HepG2 (cell line): Measurements from ENCODE around the gene HACD1. TPM values are rescaled to one million over a fixed set of nuclear protein-coding genes. Genes with fewer than 3 reads are reported as not detected.

Source experiments
- ATAD3A ChIP-seq: sonication (generic); formaldehyde crosslinking; IDR thresholded peaks from 2 replicates; pipeline ENCODE4 v1.4.0; 2020; ENCODE audit warnings: missing genetic modification reagents
- CCAR2 ChIP-seq: fragments of 200-400 bp; formaldehyde crosslinking; optimal IDR thresholded peaks from 2 replicates; pipeline ENCODE3; 2018; ENCODE audit warnings: low read depth, mild to moderate bottlenecking, low read length, moderate library complexity
- CCDC6 ChIP-seq: sonication (generic); formaldehyde crosslinking; IDR thresholded peaks from 2 replicates; pipeline ENCODE4 v1.8.1; 2022; ENCODE audit warnings: mild to moderate bottlenecking, missing genetic modification reagents, moderate library complexity
- CEBPG ChIP-seq: IDR thresholded peaks from 2 replicates; pipeline ENCODE4 v1.6.1; 2016
- ELK4 ChIP-seq: sonication (generic); formaldehyde crosslinking; IDR thresholded peaks from 2 replicates; pipeline ENCODE4 v1.9.0; 2021; ENCODE audit warnings: missing genetic modification reagents, borderline replicate concordance
- KDM4B ChIP-seq: sonication (generic); formaldehyde crosslinking; IDR thresholded peaks from 2 replicates; pipeline ENCODE4 v1.4.0; 2020; ENCODE audit warnings: missing genetic modification reagents
- NFE2 ChIP-seq: sonication (generic); formaldehyde crosslinking; IDR thresholded peaks from 2 replicates; pipeline ENCODE4 v1.4.0; 2020; ENCODE audit warnings: missing genetic modification reagents
- RBM22 ChIP-seq: fragments of 200-400 bp; formaldehyde crosslinking; optimal IDR thresholded peaks from 2 replicates; pipeline ENCODE3; 2017; ENCODE audit warnings: mild to moderate bottlenecking, low read length, moderate library complexity
- SMYD3 ChIP-seq: sonication (generic); formaldehyde crosslinking; IDR thresholded peaks from 2 replicates; pipeline ENCODE4 v1.8.1; 2023; ENCODE audit warnings: mild to moderate bottlenecking, missing genetic modification reagents
- THAP11 ChIP-seq: IDR thresholded peaks from 2 replicates; pipeline ENCODE4 v1.6.1; 2016; ENCODE audit warnings: missing biosample characterization, missing genetic modification reagents
- ZFYVE20 ChIP-seq: sonication (generic); formaldehyde crosslinking; IDR thresholded peaks from 2 replicates; pipeline ENCODE4 v1.8.0; 2023; ENCODE audit warnings: low read depth, mild to moderate bottlenecking, moderate library complexity, missing genetic modification reagents, borderline replicate concordance
- ZNF224 ChIP-seq: sonication (generic); formaldehyde crosslinking; IDR thresholded peaks from 2 replicates; pipeline ENCODE4 v1.5.0; 2020; ENCODE audit warnings: mild to moderate bottlenecking, missing genetic modification reagents
- ZNF644 ChIP-seq: IDR thresholded peaks from 2 replicates; pipeline ENCODE4 v1.6.1; 2016; ENCODE audit warnings: low read depth
- ZNF660 ChIP-seq: sonication (generic); formaldehyde crosslinking; IDR thresholded peaks from 2 replicates; pipeline ENCODE4 v1.5.1; 2020; ENCODE audit warnings: mild to moderate bottlenecking, low read depth, missing genetic modification reagents, borderline replicate concordance
- ZNF713 ChIP-seq: sonication (generic); formaldehyde crosslinking; IDR thresholded peaks from 2 replicates; pipeline ENCODE4 v1.4.0; 2020; ENCODE audit warnings: mild to moderate bottlenecking, missing genetic modification reagents
- ZNF784 ChIP-seq: sonication (generic); formaldehyde crosslinking; IDR thresholded peaks from 2 replicates; pipeline ENCODE4 v1.5.1; 2020; ENCODE audit warnings: missing genetic modification reagents, mild to moderate bottlenecking, borderline replicate concordance
- polyA plus RNA-seq, 8 experiments: library from polyadenylated mRNA; depleted of rRNA in 3 of 8; stranded (reverse) in 7 of 8; unstranded in 1 of 8; fragments of >200 nt; fragmentation: Illumina TruSeq in 4 of 8; extraction: Trizol in 4 of 8; gene quantifications; 2 replicates each; pipeline versions ENCODE4 v1.2.1 to v1.2.3, GENCODE V29; 2011 to 2016; ENCODE audit warnings: low read depth in 4 of 8, missing spikeins in 1 of 8, mixed read lengths in 1 of 8; ENCODE audit not compliant: insufficient read depth in 1 of 8
- total RNA-seq, 5 experiments: library from RNA; depleted of rRNA; stranded (reverse); fragments of >200 nt; fragmentation: Illumina TruSeq; extraction: Trizol; gene quantifications; 2 replicates each; pipeline ENCODE4 v1.2.3, GENCODE V29; 2016; ENCODE audit warnings: low read depth in 1 of 5
- TF ChIP-seq, protein P1 (sequence below): sonication (generic); formaldehyde crosslinking; conservative IDR thresholded peaks from 2 replicates; pipeline ENCODE4 v1.8.0; 2022; ENCODE audit warnings: missing genetic modification reagents
- TF ChIP-seq, protein P2 (sequence below): sonication (generic); formaldehyde crosslinking; IDR thresholded peaks from 2 replicates; pipeline ENCODE4 v1.5.1; 2020; ENCODE audit warnings: missing genetic modification reagents, mild to moderate bottlenecking, borderline replicate concordance
- TF ChIP-seq, protein P3 (sequence below): sonication (generic); formaldehyde crosslinking; IDR thresholded peaks from 2 replicates; pipeline ENCODE4 v1.5.0; 2020; ENCODE audit warnings: mild to moderate bottlenecking, missing genetic modification reagents, moderate library complexity
- TF ChIP-seq, protein P4 (sequence below): sonication (generic); IDR thresholded peaks from 2 replicates; pipeline ENCODE4 v1.6.1; 2016; ENCODE audit warnings: low read depth, borderline replicate concordance

HACD1 gene
- total and polyA plus RNA-seq, 2 of the 13 experiments (the other 11 are each of a cell fraction or from before 2014, with no cell fraction given): 43.4 to 47.6 TPM

DNA sequence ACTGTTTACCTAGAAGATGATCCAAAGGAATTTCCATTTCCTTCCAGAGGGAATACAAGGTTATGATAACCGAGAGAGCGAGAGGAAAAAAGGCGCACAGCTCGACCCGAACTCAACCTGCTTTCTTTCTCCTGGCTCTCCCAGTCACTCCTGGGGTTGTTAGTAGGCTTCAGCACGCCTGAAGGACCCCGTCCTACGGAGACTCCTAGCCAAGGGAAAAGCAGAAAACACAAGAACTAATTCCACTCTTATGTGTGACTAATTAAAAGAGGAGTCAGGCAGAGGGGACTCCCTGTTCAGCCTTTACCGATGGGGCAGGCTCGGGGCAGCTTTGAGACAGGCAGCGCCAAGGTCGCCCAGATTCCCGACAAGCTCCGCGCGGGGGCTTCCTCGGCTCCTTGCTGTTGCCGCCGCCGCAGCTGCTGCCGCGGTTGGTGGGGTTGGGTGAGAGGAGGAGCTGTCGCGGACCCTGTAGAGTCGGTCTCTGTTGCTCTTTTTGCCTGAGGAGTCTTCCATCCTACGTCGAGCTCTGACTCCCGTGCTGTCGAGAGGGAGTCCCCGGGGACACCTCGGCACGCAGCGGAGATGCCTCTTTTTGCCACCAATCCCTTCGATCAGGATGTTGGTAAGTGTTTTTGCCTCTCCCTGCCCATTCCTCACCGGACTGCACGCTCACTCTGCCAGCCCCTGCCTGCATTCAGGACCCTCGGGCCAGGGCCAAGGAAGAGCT, 26.7 kb upstream of the HACD1 start, which contains the start of gene STAM (continued):
- TF ChIP-seq ZNF660 (CRISPR knock-in tag) (0 out of 2 replicates have a peak, but pooled peaks have one; percentile 13), ZNF713 (no peak), ZNF644 (CRISPR knock-in tag) (no peak), ZFYVE20 (CRISPR knock-in tag) (no peak), SMYD3 (CRISPR knock-in tag) (no peak), ZNF224 (CRISPR knock-in tag) (peak; percentile 19; the same call in 1 of the 2 replicates), ZNF784 (CRISPR knock-in tag) (no peak), KDM4B (no peak), RBM22 (no peak), CCAR2 (no peak), CCDC6 (CRISPR knock-in tag) (no peak), NFE2 (no peak), ATAD3A (CRISPR knock-in tag) (no peak), ELK4 (CRISPR knock-in tag) (no peak), CEBPG (CRISPR knock-in tag) (no peak), THAP11 (peak; percentile 85)
- TF ChIP-seq, protein P1, sequence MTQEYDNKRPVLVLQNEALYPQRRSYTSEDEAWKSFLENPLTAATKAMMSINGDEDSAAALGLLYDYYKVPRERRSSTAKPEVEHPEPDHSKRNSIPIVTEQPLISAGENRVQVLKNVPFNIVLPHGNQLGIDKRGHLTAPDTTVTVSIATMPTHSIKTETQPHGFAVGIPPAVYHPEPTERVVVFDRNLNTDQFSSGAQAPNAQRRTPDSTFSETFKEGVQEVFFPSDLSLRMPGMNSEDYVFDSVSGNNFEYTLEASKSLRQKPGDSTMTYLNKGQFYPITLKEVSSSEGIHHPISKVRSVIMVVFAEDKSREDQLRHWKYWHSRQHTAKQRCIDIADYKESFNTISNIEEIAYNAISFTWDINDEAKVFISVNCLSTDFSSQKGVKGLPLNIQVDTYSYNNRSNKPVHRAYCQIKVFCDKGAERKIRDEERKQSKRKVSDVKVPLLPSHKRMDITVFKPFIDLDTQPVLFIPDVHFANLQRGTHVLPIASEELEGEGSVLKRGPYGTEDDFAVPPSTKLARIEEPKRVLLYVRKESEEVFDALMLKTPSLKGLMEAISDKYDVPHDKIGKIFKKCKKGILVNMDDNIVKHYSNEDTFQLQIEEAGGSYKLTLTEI (CRISPR knock-in tag): no peak
- TF ChIP-seq, protein P2, sequence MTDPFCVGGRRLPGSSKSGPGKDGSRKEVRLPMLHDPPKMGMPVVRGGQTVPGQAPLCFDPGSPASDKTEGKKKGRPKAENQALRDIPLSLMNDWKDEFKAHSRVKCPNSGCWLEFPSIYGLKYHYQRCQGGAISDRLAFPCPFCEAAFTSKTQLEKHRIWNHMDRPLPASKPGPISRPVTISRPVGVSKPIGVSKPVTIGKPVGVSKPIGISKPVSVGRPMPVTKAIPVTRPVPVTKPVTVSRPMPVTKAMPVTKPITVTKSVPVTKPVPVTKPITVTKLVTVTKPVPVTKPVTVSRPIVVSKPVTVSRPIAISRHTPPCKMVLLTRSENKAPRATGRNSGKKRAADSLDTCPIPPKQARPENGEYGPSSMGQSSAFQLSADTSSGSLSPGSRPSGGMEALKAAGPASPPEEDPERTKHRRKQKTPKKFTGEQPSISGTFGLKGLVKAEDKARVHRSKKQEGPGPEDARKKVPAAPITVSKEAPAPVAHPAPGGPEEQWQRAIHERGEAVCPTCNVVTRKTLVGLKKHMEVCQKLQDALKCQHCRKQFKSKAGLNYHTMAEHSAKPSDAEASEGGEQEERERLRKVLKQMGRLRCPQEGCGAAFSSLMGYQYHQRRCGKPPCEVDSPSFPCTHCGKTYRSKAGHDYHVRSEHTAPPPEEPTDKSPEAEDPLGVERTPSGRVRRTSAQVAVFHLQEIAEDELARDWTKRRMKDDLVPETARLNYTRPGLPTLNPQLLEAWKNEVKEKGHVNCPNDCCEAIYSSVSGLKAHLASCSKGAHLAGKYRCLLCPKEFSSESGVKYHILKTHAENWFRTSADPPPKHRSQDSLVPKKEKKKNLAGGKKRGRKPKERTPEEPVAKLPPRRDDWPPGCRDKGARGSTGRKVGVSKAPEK (CRISPR knock-in tag): no peak
- TF ChIP-seq, protein P3, sequence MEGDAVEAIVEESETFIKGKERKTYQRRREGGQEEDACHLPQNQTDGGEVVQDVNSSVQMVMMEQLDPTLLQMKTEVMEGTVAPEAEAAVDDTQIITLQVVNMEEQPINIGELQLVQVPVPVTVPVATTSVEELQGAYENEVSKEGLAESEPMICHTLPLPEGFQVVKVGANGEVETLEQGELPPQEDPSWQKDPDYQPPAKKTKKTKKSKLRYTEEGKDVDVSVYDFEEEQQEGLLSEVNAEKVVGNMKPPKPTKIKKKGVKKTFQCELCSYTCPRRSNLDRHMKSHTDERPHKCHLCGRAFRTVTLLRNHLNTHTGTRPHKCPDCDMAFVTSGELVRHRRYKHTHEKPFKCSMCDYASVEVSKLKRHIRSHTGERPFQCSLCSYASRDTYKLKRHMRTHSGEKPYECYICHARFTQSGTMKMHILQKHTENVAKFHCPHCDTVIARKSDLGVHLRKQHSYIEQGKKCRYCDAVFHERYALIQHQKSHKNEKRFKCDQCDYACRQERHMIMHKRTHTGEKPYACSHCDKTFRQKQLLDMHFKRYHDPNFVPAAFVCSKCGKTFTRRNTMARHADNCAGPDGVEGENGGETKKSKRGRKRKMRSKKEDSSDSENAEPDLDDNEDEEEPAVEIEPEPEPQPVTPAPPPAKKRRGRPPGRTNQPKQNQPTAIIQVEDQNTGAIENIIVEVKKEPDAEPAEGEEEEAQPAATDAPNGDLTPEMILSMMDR: peak; percentile 25; the same call in 1 of the 2 replicates
- TF ChIP-seq, protein P4, sequence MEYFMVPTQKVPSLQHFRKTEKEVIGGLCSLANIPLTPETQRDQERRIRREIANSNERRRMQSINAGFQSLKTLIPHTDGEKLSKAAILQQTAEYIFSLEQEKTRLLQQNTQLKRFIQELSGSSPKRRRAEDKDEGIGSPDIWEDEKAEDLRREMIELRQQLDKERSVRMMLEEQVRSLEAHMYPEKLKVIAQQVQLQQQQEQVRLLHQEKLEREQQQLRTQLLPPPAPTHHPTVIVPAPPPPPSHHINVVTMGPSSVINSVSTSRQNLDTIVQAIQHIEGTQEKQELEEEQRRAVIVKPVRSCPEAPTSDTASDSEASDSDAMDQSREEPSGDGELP: peak; percentile 57; the same call in 1 of the 2 replicates
